ENCODE data around the gene TRAF5. TPM values are rescaled to one million over a fixed set of nuclear protein-coding genes. Genes with fewer than 3 reads are reported as not detected.
"Not testable (repeated sequence)": the region's sequence is repeated elsewhere in the genome, so short reads cannot be mapped to it uniquely, and the experiment has no call there.

Gene TRAF5
- total RNA-seq = 13.5 and 15.3 TPM in 2 replicates

- peak; percentile 59 for DNase-seq
Measured at GRCh38 chr1:211326528-211327345, at the start of gene TRAF5. TRAF5 (plus strand) TSS chr1:211326833; CDS start chr1:211353240, 26,407 bp downstream.

GRCh38 chr1:211279340-211279739, 47.3 kb upstream of the TRAF5 start:
- no peak for DNase-seq

DNA sequence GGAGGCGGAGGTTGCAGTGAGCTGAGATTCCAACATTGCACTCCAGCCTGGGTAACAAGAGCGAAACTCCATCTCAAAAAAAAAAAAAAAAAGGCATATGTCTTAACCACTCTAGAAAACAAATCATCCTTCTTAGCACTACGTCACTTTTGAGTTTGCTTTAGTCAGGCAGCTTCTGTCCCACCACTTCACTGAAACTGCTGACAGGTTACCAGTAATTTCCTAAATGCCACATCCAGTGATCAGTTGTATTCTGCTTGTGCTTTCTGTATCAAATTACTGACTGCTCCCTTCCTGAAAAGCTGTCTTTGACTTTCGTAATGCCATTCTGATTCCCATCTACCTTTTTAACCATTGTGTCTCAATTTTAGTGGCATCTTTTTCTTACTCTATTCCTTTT, 45.7 kb upstream of the TRAF5 start:
- no peak for DNase-seq

DNA sequence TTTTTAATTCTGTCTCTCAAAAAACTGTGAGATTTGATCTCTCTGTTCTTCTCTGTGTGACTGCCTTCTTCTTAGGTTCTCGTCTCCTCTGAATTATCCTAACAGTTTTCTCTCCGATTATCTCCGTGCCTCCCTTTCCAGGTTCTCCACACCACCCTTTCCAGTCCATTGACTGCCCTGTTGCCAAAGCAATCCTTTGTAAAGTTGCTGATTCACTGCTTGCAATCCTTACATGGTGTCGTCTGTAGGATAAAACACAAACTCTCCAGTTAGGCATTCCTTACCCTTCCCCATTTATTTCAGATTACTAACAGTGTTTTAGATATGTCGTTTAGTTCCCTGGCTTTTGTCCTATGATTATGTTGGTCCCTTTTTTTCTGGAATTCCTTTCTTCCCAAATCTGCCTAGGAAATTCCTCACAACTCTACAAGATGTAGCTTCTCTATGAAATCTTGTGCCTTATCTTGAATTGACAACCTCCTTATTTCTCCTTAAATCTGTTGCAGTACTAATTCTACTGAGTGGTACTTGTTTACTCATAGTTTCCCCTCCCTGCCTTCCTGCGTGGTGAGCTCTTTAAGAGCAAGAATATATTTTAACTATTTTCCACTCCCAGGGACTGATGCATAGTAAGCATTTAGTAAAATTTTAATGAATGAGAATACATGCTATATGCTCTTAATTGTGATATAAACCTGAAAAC, 45.2 kb upstream of the TRAF5 start:
- no peak for DNase-seq

DNA sequence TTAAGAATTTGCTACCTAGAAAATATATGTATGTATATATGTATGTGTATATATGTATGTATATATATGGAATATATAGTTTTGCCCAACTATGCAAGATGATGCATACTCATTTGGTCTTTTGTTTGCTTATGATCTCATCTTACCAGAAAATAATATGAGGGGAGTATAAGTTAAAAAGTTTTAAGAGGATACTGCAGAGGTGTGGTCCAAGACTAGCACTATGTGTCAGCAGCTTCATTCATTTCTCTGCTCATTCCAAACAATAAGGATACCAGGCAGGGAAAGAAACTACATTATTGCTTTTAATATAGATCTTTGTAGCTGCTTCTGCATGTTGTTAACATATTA, 44.6 kb upstream of the TRAF5 start:
- DNase-seq = no peak

GRCh38 chr1:211285196-211285595, 41.4 kb upstream of the TRAF5 start:
- peak; percentile 58 for DNase-seq

GRCh38 chr1:211287218-211287617, 39.4 kb upstream of the TRAF5 start:
- DNase-seq = no peak

DNA sequence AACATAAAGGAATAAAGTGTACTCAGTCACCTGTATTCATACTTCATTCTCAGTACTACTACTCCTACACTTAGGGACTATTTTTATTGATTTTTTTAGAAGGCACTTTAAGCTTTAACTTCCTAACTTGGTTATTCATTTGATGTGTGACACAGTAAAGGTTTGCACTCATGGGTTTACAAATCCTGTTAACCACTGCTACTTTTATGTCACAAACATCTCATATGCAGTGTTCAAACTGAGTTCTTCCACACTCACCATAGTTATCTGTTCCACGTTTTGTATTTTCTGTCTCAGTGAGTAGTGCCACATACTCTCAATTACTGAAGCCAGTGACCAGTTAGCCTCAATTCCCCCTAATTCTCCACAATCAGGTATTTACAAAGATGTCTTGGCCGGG, 34.2 kb upstream of the TRAF5 start:
- DNase-seq = no peak

DNA sequence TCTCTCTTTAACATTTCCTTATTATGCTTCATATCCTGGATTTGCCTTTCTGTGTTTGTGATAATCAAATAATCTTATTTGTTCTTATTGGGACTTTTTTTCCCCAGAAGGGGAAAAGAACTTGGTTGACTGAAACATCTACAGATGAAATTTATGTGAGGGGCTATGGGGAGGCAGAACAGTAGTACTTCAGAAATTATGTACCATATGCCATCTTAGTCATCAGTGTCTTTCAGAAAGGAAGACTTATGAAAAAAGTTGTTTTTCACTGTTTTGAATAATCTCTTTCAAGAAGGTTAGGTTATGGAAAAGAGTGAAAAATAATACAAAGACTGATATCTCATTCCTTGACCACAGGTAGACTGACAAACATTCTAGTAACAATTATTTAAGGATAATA, 30.2 kb upstream of the TRAF5 start:
- no peak for DNase-seq

GRCh38 chr1:211305044-211305443, 21.6 kb upstream of the TRAF5 start:
- DNase-seq = no peak

DNA sequence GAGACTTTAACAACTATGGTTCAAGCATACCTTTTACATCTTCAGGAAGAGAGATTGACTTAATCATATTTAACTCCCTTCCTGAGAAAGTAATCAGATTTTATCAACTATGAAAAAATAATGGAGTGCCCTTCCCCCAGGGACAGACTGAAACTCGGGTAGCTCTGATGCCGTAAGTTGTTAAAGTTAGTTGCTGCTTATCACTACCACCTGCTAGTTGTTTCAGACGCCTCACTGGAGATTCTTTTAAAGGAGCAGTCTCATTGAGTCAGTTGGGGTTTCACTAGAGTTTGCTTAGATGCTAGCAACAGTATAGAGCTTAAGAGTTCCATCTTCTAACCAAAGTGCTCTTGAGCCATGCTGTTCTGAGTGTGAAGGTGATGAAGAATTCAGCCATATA, 17.0 kb upstream of the TRAF5 start:
- DNase-seq = peak; percentile 12

DNA sequence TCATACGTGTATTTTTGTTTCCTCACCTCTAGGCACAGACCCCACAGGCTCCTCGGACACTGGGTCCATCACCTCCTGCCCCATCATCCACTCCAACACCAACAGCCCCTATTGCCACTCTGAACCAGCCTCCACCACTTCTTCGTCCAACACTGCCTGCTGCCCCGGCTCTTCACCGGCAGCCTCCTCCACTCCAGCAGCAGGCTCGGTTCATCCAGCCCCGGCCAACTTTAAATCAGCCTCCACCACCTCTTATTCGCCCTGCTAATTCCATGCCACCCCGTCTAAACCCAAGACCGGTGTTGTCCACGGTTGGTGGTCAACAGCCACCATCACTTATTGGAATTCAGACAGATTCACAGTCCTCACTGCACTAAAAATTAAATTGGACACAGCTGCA, 13.2 kb upstream of the TRAF5 start:
- DNase-seq = no peak

DNA sequence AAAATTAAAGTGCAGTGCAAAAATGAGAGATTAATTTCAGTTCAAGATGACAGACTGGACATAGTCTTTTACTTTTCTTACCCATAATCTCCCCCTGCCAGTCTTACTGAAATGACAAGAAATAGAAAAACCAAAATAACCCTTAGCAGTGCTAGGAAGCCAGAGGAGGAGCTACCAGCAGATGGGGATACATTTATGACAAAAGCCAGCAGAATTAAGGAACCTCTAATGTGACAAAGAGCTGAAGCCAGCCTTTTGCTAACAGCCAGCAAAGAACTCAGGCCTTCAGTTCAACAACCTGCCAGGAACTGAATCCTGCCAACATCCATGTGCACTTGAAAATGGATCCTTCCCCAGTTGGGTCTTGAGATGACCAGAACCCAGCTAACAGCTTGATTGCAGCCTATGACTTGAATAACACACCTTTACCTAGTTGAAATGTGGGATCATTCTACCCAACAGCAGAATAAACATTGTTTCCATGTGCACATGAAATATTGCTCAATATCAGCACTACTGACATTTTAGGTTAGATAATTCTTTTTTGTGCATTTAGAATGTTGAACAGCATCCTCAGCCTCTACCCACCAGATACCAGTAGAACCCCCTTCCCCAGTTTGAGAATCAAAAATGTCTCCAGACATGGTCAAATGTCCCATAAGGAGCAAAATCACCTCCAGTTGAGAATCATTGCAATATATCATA, 7.9 kb upstream of the TRAF5 start:
- no peak for DNase-seq

DNA sequence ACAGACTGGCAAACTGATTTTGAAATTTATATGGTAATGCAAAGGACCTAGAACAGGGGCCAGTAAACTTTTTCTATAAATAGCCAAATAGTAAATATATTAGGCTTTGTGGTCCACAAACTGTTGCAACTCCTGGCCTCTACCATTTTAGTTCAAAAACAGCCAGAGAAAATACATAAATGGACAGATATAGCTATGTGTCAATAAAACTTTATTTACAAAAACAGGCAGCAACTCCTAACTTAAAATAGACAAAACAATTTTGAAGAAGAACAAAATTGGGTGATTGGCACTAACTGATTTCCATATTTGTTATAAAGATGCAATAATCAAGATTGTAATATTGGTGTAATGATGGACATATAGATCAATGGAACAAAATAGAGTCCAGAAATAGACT, 6.7 kb upstream of the TRAF5 start:
- no peak for DNase-seq

DNA sequence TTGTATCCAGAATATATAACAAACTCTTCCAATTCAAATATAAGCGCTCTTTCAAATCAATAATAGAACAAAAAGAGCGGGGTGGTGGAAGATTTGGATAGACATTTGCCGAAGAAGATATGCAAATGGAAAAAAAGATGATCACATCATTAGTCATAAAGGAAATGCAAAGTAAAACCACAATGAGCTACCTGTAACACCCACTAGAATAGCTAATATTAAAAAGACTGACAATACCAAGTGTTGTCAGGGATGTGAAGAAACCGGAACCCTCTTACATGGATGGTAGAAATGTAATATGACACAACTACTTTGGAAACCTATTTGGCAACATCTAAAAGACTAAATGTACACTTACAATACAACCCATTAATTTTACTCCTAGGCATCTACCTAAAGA, 5.7 kb upstream of the TRAF5 start:
- no peak for DNase-seq

GRCh38 chr1:211321646-211322045, 5.0 kb upstream of the TRAF5 start:
- DNase-seq = not testable (repeated sequence)

DNA sequence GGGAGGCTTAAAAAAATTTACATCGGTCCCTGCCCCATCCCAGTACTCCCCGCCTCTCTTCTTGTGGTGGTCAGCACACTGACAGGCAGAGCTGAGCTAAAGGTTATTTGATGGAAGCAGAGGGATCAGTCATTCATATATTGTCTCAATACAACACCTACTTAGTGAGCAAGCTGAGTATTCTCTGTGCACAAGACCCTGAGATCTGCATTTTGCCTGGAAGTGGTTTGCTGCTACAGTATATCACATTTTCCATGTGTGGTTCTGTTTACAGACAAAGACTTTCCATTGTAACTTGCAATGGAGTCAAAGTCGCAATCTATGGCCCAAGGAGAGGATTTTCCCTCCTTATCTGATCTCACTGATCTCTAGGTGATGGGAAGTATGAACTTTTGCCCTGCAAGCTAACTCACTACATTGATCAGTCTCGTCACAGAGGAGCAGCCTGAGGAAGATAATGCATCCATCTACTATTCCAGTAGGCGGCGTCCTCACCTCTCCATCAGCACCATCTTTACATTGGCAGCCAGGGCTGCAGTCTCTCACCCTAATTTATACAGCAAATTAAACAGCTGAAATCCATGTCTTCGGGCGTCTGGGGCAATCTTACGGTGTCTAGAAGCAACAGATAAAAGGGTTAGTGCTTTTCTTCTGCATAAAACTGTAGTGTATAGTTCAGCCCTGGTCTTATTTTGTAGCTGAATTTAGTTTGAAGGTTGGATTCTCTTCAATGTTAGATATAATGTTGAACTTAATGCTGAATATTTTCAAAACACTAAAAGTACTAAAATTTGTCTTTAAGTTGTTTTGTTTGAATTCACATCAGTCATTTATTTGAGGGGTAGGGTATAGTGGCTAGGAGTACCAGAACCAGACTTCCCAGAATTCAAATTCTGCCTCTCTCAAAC, 3.2 kb upstream of the TRAF5 start:
- peak; percentile 79 for DNase-seq

DNA sequence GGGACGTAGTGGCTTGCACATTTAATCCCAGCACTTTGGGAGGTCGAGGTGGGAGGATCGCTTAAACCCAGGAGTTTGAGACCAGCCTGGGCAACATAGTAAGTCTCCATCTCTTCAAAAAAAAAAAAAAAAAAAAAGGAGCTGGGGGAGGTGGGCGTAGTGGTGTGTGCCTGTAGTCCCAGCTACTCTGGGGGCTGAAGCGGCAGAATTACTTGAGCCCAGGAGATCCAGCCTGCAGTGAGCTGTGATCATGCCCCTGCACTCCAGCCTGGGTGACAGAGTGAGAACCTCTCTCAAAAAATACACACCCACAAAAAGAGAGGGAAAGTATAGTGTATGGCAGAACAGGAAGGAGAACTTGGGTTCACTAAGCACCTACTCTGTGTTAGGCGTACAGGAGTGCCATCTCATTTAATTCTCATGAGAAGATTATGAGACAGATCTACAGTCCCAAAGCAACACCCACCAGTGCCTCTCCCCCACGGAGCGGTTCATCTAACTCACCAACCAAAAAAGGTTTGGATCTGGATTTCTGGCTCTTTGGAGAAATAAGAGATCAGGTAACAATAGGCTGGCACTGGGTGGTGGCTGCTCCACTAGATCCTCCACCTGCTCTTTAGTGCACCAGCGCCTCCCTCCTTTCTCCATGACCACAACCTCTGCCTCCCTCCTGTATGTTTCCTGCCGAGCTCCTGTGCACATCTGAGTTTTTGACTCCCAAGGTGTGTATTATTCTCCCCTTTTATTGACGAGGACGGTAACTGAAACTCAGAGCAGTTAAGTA, 1.4 kb upstream of the TRAF5 start:
- DNase-seq = no peak

GRCh38 chr1:211326140-211326527, 499 bp upstream of the TRAF5 start:
- no peak for DNase-seq

DNA sequence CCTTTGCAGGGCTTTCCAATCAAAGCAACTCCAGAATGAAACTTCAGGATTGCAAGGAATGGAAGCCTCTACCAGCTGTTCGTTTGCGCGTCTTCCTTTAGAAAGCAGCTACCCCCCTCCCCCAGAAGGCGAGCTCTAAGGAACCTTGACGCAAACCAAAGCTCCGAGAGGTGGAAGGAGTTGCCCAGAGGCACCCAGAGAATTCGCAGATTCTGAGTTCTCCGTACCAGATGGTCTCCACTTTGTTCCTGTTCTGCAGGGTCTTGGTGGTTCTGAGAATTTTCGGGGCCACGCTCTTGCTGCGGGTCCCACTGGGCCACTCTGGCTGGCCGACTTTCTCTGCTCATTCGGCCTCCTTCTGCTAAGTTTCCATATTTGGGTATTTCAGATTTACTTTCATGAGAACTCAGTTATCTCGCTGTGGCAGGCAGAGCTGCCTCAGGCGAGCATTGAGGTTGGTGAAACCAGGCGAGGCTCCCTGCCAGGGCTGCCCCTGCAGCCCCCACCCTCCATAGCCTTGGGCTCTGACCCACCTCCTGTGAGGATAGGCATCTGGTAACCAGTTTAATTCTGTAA, 801 bp downstream of the TRAF5 start:
- peak; percentile 63 for DNase-seq

DNA sequence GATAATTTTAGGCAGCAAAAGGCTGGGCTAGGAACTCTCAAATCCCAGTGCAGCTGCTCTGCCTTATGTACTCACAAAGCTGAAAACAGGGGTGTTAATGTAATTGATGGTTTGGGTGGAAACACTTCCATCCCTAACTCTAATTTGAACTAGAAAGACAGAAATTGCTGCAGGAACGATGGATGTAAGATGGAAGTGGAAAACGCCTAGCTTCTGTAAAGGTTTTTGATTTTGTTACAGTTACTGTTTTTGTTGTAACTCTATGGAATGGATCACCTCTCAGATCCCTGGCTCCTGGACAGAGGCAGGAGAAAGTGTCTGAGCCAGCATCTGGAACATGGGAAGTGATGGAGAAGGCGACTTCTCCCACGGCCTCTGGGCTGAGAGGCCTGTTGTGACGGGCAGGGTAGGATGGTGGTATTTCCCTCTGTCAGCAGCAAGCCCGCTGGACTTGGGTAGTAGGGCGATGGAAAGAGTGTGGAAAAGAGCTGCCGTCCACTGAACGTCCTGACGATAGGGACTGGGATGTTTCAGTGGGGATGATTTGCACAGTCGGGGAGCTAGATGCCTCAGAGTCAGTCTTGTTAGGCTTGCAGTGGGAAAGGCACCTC, 1.6 kb downstream of the TRAF5 start:
- no peak for DNase-seq
